H9 (cell line): ENCODE results near the gene FBXL12. TPM values are rescaled to one million over a fixed set of nuclear protein-coding genes. Genes with fewer than 3 reads are reported as not detected.

ENCODE experiments used
- DNase-seq: peaks from one replicate; pipeline ENCODE4 v3.0.0-alpha.2; 2017
- H2AFZ ChIP-seq: one replicate; pipeline ENCODE4 v1.6.1; 2013; ENCODE audit warnings: mild to moderate bottlenecking, low read length, control low read depth, moderate library complexity
- H2AK5ac ChIP-seq: 2 replicates; pipeline ENCODE4 v1.6.1; 2013; ENCODE audit warnings: low read length, control low read depth, mixed read lengths; ENCODE audit not compliant: insufficient read length
- H2BK120ac ChIP-seq: one replicate; pipeline ENCODE4 v1.6.1; 2013; ENCODE audit warnings: low read depth, mild to moderate bottlenecking, low read length, control low read depth, inconsistent platforms; ENCODE audit not compliant: poor library complexity, severe bottlenecking
- H2BK12ac ChIP-seq: 2 replicates; pipeline ENCODE4 v1.6.1; 2013; ENCODE audit warnings: low read length, control low read depth, mixed read lengths, low read depth; ENCODE audit not compliant: insufficient read length
- H2BK15ac ChIP-seq: 2 replicates; pipeline ENCODE4 v1.6.1; 2013; ENCODE audit warnings: low read depth, low read length, control low read depth
- H2BK20ac ChIP-seq: one replicate; pipeline ENCODE4 v1.6.1; 2013; ENCODE audit warnings: low read depth, mild to moderate bottlenecking, low read length, control low read depth, inconsistent platforms; ENCODE audit not compliant: poor library complexity, severe bottlenecking
- H2BK5ac ChIP-seq: 2 replicates; pipeline ENCODE4 v1.6.1; 2013; ENCODE audit warnings: low read length, control low read depth, mixed read lengths; ENCODE audit not compliant: insufficient read length
- H3K14ac ChIP-seq: 2 replicates; pipeline ENCODE4 v1.6.1; 2013; ENCODE audit warnings: low read length, control low read depth; ENCODE audit not compliant: insufficient read depth
- H3K18ac ChIP-seq: 2 replicates; pipeline ENCODE4 v1.6.1; 2013; ENCODE audit warnings: low read depth, mild to moderate bottlenecking, mixed read lengths, low read length, control low read depth; ENCODE audit not compliant: insufficient read length
- H3K23ac ChIP-seq: 2 replicates; pipeline ENCODE4 v1.6.1; 2013; ENCODE audit warnings: low read length, control low read depth, mixed read lengths, low read depth; ENCODE audit not compliant: insufficient read length
- H3K23me2 ChIP-seq: 2 replicates; pipeline ENCODE4 v1.6.1; 2013; ENCODE audit warnings: low read depth, mild to moderate bottlenecking, mixed read lengths, low read length, control low read depth; ENCODE audit not compliant: insufficient read length, poor library complexity, severe bottlenecking
- H3K27ac ChIP-seq: 2 replicates; pipeline ENCODE4 v1.5.1; 2013; ENCODE audit warnings: low read length, control low read depth, mixed read lengths, low read depth; ENCODE audit not compliant: insufficient read length
- H3K27me3 ChIP-seq: 2 replicates; pipeline ENCODE4 v1.6.1; 2013; ENCODE audit warnings: low read length, control low read depth, inconsistent platforms; ENCODE audit not compliant: insufficient read depth
- H3K4ac ChIP-seq: 2 replicates; pipeline ENCODE4 v1.6.1; 2013; ENCODE audit warnings: low read depth, mild to moderate bottlenecking, control low read depth, inconsistent platforms, low read length, moderate library complexity
- H3K4me1 ChIP-seq: 2 replicates; pipeline ENCODE4 v1.6.1; 2013; ENCODE audit warnings: low read length, control low read depth, inconsistent platforms; ENCODE audit not compliant: insufficient read depth
- H3K4me2 ChIP-seq: 2 replicates; pipeline ENCODE4 v1.6.1; 2013; ENCODE audit warnings: low read length, control low read depth, mixed read lengths; ENCODE audit not compliant: insufficient read length, insufficient read depth
- H3K56ac ChIP-seq: 2 replicates; pipeline ENCODE4 v1.6.1; 2013; ENCODE audit warnings: low read depth, mild to moderate bottlenecking, mixed read lengths, low read length, control low read depth; ENCODE audit not compliant: insufficient read length
- H3K79me1 ChIP-seq: 2 replicates; pipeline ENCODE4 v1.6.1; 2013; ENCODE audit warnings: low read depth, mild to moderate bottlenecking, moderate library complexity, low read length, control low read depth, inconsistent platforms; ENCODE audit not compliant: insufficient read depth, poor library complexity, severe bottlenecking
- H3K79me2 ChIP-seq: 2 replicates; pipeline ENCODE4 v1.6.1; 2013; ENCODE audit warnings: low read length, control low read depth, inconsistent platforms; ENCODE audit not compliant: insufficient read depth
- H3K9ac ChIP-seq: 2 replicates; pipeline ENCODE4 v1.6.1; 2013; ENCODE audit warnings: low read length, control low read depth, mixed read lengths; ENCODE audit not compliant: insufficient read length; ENCODE audit errors: extremely low read depth
- H3K9me3 ChIP-seq: one replicate; pipeline ENCODE4 v1.6.1; 2013; ENCODE audit warnings: low read depth, low read length, inconsistent platforms; ENCODE audit not compliant: control insufficient read depth
- H3T11ph ChIP-seq: one replicate; pipeline ENCODE4 v1.6.1; 2013; ENCODE audit warnings: mild to moderate bottlenecking, low read length, control low read depth, inconsistent platforms
- H4K20me1 ChIP-seq: one replicate; pipeline ENCODE4 v1.6.1; 2013; ENCODE audit not compliant: control insufficient read depth, insufficient read length, insufficient read depth
- H4K5ac ChIP-seq: 2 replicates; pipeline ENCODE4 v1.6.1; 2013; ENCODE audit warnings: low read depth, mild to moderate bottlenecking, mixed read lengths, low read length, control low read depth; ENCODE audit not compliant: insufficient read length
- H4K8ac ChIP-seq: replicated peaks from 2 replicates; pipeline ENCODE4 v1.6.1; 2013; ENCODE audit warnings: low read length, control low read depth, mixed read lengths, low read depth; ENCODE audit not compliant: insufficient read length
- H4K91ac ChIP-seq: 2 replicates; pipeline ENCODE4 v1.6.1; 2013; ENCODE audit warnings: low read depth, mild to moderate bottlenecking, moderate library complexity, mixed read lengths, low read length, control low read depth; ENCODE audit not compliant: insufficient read length
- H3K27ac Mint-ChIP-seq, 3 experiments: 2 replicates in 2 of 3; 3 replicates in 1 of 3; pipeline ENCODE4 v1.8.0; 2020 to 2021; ENCODE audit warnings: mixed read lengths in 3 of 3, mild to moderate bottlenecking in 1 of 3, moderate library complexity in 1 of 3
- H3K27me3 Mint-ChIP-seq: 2 replicates; pipeline ENCODE4 v1.8.0; 2021; ENCODE audit warnings: low read depth, mild to moderate bottlenecking, moderate library complexity, mixed read lengths
- H3K36me3 Mint-ChIP-seq, 3 experiments: 2 replicates in 2 of 3; 3 replicates in 1 of 3; pipeline ENCODE4 v1.8.0; 2020 to 2021; ENCODE audit warnings: low read depth in 3 of 3, mixed read lengths in 3 of 3; ENCODE audit not compliant: insufficient read depth in 1 of 3
- H3K4me1 Mint-ChIP-seq, 2 experiments: 2 replicates each; pipeline ENCODE4 v1.8.0; 2020; ENCODE audit warnings: mixed read lengths in 2 of 2
- H3K4me3 Mint-ChIP-seq, 2 experiments: 2 replicates in 1 of 2; 3 replicates in 1 of 2; pipeline ENCODE4 v1.8.0; 2020 to 2021; ENCODE audit warnings: mild to moderate bottlenecking in 2 of 2, mixed read lengths in 2 of 2, moderate library complexity in 1 of 2
- H3K9me3 Mint-ChIP-seq, 2 experiments: 2 replicates in 1 of 2; 3 replicates in 1 of 2; pipeline ENCODE4 v1.8.0; 2020; ENCODE audit warnings: mild to moderate bottlenecking in 2 of 2, mixed read lengths in 2 of 2, moderate library complexity in 1 of 2
- CTCF ChIP-seq: fragments of 200-600 bp; sonication (generic); conservative IDR thresholded peaks from 3 replicates; pipeline ENCODE4 v1.8.0; 2021; ENCODE audit warnings: antibody characterized with exemption, mild to moderate bottlenecking
- WGBS: extraction: QIAGEN DNeasy Blood & Tissue Kit; methylation state at CpG from one replicate; pipeline ENCODE4 v1.1.7; 2013; ENCODE audit warnings: missing lambda C conversion rate, low lambda C conversion rate, mixed read lengths; ENCODE audit not compliant: insufficient read length; ENCODE audit errors: extremely low coverage; 5-methylcytosine and 5-hydroxymethylcytosine counted together
- total RNA-seq: library from RNA; stranded (reverse); gene quantifications from 2 replicates; pipeline ENCODE4 v1.2.1, GENCODE V29; 2021

Gene FBXL12
- total RNA-seq, 1 experiment from 2014 or later, result 31.8 TPM

GRCh38 chr19:9850235-9850959 is 31.5 kb upstream of the FBXL12 start:
- no peak for TF ChIP-seq CTCF
- Mint-ChIP-seq H3K4me1 (peaks cover 8 to 36% of the 10 kb centered on the region in 2 experiments), H3K27me3 (no peaks in the 10 kb centered on the region), H3K36me3 (peaks cover 3 to 28% (median 18%) of the 10 kb centered on the region in 3 experiments; a peak in 6 of 7 replicates), H3K27ac (peak overlapping the region in 2 of 3 experiments; percentile 58 to 85; a peak in 3 of 7 replicates), H3K4me3 (peak overlapping the region in 1 of 2 experiments; percentile 5; a peak in 1 of 5 replicates), H3K9me3 (no peaks in the 10 kb centered on the region)
- H3K79me1 ChIP-seq, result no peaks in the 10 kb centered on the region
- H3K9me3 ChIP-seq, result no peaks in the 10 kb centered on the region
- no peak overlapping the region for H4K8ac ChIP-seq
- no peak overlapping the region for H3K4ac ChIP-seq
- H2AK5ac ChIP-seq, result no peak overlapping the region
- H4K5ac ChIP-seq, result no peak overlapping the region
- no peak overlapping the region for H3K27ac ChIP-seq
- H3K9ac ChIP-seq, result no peak overlapping the region
- H3K23ac ChIP-seq, result no peak overlapping the region
- no peak overlapping the region for H2BK5ac ChIP-seq
- H2BK20ac ChIP-seq, result no peak overlapping the region
- no peak for DNase-seq
- no CpG with 5 or more reads among the region's 19 CpGs for WGBS
- H3K4me2 ChIP-seq, result no peak overlapping the region
- no peaks in the 10 kb centered on the region for H3K27me3 ChIP-seq
- no peak overlapping the region for H2BK120ac ChIP-seq
- H2BK12ac ChIP-seq, result no peak overlapping the region
- no peaks in the 10 kb centered on the region; the same call in 1 of the 2 replicates for H3K4me1 ChIP-seq
- no peak overlapping the region for H3K14ac ChIP-seq
- H3T11ph ChIP-seq, result no peak overlapping the region
- no peak overlapping the region for H3K56ac ChIP-seq
- H4K20me1 ChIP-seq, result peaks cover 2% of the 10 kb centered on the region
- H2BK15ac ChIP-seq, result no peak overlapping the region
- no peak overlapping the region for H3K18ac ChIP-seq
- H2AFZ ChIP-seq, result no peak overlapping the region
- H4K91ac ChIP-seq, result no peak overlapping the region
- no peaks in the 10 kb centered on the region for H3K23me2 ChIP-seq
- H3K79me2 ChIP-seq, result no peaks in the 10 kb centered on the region
